Activated T-cell treated with anti-CD3 and anti-CD28 coated beads for 4 hours (primary cell): ENCODE measurements around the gene TSSK3.
A peak's percentile ranks its signal among the peaks of the same experiment; 100 is the strongest.

Experiments used
- DNase-seq: peaks from one replicate; pipeline ENCODE4 v3.0.0-alpha.2; 2020

TSSK3 gene

GRCh38 chr1:32405672-32406467 is 43.5 kb downstream of the TSSK3 start:
- DNase-seq = no peak

GRCh38 chr1:32406629-32407111 is 44.3 kb downstream of the TSSK3 start:
- no peak for DNase-seq

GRCh38 chr1:32411261-32411660 is 48.9 kb downstream of the TSSK3 start:
- no peak for DNase-seq

GRCh38 chr1:32413507-32414185 is 51.3 kb downstream of the TSSK3 start:
- peak; percentile 72 for DNase-seq
